Activated naive CD4-positive, alpha-beta T cell (primary cell): ENCODE measurements around the gene MEAF6.
"Not testable (repeated sequence)": the region's sequence is repeated elsewhere in the genome, so short reads cannot be mapped to it uniquely, and the experiment has no call there.

Experiments
- DNase-seq, 4 experiments: peaks; one replicate each; lab custom pipeline; 2025; lab: John Stamatoyannopoulos, UW

Gene MEAF6

DNA sequence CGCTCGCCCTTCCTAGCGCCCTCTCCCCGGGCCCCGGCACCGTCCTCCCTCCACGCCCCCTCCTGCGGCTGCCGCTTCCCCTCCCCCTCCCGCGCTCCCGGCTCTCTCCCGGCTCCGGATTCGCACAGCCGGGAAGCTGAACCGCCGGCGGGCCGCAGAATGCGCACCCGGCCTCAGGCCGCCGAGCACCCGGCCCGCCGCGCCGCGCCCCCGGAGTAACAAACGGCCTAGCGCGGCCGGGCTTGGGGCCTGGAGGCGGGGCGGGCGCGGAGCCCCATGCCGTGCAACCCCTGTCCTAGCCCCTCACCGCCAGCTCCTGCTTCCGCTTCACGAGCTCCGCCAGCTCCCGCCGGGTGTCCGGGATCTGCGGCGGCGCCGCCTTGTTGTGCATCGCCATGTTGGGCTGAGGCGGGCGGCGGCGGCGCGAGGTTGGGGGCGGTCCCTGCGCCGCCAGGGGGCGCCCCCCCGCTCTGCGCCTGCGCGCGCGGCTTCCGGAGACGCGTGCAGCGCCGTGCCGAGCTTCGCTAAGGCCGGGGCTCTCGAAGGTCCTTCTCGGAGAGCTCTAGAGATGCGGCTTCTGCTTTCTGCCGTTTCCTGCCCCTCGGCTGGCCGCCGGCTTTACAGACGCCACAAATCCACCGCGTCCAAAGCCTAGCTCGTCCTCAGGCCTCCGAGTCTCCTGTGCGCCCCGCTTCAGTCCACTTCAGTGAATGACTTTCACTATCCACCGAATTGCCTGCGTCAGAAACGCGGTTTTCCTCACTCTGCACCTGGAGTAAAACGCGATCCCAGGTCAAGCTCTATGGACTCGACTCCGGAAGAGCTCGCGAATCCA is at the start of gene MEAF6:
Gene MEAF6 (minus strand): TSS at position 417 of the 835 bp plus-strand sequence. CDS start 20 bp downstream, at position 397.
- peak; percentile 56 to 80 (median 66) for DNase-seq

DNA sequence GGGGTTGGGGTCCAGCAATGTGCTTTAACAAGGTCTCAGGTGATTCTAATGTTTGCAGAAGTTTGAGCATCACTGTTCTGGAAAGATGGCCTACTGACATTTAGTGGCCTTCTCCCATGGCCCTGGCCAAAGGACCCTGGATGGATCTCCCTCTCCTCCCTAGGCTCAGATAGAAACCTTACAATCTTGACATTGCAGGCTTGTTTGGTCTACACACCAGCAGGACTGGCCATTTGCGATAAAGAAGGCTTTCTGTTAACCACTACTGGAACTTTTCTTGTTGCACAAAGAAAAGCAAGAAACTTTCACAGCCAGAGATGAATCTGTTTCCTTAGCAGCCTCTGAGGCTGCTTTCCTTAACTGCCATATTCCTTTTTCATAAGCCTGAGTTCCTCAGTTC is 48.4 kb upstream of the MEAF6 start:
- DNase-seq = no peak

DNA sequence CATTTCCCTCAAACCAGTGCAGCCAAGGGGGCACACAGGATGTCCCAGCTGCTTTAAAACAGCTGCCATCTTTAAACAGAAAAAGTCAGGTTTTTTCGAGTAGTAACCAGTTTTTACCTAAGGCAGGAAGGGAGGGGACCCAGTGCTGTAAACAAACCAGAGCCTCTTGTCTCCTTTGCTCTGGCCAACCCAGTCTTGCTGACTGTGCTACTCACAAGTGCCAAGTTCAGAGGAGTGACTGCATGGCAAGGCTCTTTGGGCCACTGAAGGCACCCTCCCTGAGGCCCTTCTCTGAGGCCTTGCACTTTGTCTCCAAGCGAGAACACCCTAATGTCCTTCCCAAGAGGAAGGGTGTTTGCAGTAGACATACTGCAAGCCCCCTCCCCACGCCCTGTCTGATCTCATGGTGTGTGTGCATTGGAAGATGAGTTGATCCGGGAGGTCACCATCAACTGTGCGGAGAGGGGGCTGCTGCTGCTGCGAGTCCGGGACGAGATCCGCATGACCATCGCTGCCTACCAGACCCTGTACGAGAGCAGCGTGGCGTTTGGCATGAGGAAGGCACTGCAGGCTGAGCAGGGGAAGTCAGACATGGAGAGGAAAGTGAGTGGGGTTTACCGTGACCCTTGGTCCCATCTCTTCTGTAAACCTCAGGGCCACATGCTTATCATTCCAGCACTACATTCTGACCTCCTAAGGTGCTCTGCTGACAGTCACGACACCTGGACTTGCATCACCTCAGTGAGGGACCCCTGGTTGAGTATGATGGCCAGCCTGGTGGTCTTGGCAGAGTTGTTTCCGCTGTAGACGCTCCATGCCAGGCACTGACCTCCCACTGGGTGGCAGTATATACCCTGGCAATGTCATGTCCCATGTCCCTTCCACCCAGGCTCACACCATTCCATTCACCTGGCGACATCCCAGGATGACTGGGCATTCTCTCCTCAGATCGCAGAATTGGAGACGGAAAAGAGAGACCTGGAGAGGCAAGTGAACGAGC is 46.9 kb upstream of the MEAF6 start:
- DNase-seq = no peak

DNA sequence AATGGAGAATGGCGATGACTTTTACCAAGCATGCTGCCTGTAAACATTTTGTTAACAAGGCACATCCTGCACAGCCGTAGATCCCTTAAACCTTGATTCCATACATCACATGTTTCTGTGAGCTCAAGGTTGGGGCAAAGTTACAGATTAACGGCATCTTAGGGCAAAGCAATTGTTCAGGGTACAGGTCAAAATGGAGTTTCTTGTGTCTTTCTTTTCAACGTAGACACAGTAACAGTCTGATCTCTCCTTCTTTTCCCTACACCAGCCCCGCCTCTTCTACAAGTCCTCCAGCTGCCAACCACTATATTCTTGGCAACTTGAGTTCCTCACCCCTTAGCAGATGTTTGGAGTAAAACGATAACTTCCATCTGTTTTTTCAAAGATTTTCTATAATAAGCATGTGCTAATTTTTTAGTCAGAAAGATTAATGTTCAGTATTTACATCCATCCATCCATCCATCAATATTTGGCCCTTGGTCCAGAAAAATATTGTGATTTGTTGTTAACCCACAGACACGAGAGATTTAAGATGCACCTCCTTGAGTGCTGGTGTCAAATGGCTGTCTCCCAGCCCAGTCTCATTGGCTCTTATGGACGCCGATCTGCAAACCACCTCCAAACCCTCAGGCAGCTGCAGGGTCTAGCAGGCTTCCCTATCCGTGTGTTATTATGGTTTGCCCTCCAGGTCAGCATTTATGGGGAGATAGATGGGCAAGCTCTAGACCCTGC is 46.0 kb upstream of the MEAF6 start:
- DNase-seq = no peak

DNA sequence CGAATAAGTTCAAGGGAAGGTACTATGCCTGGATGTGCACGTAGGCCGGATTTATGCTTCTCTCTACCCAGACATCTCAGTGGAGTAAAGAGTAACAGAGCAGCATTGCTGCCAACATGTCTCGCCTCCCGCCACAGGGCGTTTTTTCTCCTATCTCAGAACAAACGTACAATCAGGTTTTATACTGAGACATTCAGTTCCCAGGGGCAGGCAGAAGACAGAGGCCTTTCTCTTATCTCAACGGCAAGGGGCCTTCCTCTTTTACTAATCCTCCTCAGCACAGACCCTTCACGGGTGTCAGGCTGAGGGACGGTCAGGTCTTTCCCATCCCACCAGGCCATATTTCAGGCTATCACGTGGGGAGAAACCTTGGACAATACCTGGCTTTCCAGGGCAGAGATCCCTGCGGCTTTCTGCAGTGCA is 45.4 kb upstream of the MEAF6 start:
- DNase-seq = not testable (repeated sequence)

DNA sequence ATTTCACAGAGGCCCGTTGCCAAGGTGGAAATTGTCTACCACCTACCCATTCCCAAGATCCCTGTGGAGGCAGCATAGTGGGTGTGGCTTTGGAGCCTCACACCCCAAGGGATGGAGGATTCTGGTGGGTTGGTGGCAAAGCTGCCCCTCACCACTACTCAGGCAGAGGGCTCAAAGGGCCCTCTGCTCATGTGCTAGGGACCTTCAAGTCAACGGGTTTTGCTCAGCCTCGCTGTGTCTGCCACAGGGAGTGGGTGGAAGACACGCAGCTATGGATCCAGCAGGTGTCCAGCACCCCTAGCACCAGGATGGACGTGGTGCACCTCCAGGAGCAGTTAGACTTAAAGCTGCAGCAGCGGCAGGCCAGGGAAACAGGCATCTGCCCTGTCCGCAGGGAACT is 44.5 kb upstream of the MEAF6 start:
- no peak for DNase-seq

DNA sequence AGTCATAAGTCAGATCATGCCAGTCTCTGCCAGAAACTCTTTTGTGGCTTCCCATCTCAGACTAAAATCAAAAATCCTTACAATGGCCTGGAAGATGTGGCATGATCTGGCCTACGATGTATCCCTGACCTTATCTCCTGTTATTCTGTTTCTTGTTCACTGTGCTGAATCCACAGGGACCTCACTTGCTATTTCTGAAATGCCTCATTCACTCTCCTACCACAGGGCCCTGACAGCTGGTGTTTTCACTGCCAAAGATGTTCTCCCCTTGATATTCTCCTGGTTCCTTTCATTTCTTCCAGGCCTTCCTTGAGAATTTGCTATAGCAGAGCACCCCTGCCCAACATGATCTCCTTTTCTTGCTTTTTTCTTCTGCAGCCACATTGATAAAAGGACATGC is 43.8 kb upstream of the MEAF6 start:
- DNase-seq = no peak

DNA sequence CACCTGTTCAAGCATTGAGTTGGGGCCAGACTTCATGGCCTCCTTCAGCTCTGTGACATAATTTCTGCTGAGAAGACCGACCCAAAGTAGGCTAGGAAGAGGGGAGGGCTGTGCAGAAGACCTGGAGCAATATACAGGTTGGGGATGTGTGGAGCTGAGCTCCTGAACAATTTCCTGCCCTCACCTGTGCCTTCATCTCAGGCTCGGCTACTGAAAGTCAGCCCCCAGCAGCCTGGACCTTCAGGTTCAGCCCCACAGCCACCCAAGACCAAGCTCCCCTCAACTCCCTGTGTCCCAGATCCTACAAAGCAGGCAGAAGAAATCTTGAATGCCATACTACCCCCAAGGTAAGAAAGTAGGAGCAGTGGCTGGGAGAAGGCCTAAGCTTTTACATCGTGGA is 42.8 kb upstream of the MEAF6 start:
- DNase-seq = no peak

DNA sequence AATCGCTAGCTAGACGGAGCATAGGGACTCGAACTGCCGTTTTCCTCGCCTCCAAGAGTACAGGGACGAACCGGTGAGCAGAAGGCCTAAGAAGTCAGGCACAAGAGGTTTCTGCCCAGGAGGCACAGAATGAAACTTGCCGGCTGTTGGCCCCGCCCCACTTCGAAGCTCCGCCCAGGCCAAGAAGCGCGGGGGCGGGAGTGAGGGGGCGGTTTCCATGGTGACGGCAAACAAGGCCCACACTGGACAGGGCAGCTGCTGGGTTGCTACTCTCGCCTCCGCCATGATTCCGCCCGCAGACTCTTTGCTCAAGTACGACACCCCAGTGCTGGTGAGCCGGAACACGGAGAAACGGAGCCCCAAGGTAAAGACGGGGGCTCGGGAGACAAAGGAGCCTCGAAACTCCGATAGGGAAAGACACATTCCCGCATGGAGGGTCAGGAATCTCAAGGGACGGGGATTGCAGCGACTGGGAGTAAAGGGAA is 42.2 kb upstream of the MEAF6 start, which contains the start of gene DNALI1:
Gene DNALI1 (plus strand): TSS at position 229 of the 485 bp plus-strand sequence. CDS start 55 bp downstream, at position 284.
- no peak for DNase-seq

DNA sequence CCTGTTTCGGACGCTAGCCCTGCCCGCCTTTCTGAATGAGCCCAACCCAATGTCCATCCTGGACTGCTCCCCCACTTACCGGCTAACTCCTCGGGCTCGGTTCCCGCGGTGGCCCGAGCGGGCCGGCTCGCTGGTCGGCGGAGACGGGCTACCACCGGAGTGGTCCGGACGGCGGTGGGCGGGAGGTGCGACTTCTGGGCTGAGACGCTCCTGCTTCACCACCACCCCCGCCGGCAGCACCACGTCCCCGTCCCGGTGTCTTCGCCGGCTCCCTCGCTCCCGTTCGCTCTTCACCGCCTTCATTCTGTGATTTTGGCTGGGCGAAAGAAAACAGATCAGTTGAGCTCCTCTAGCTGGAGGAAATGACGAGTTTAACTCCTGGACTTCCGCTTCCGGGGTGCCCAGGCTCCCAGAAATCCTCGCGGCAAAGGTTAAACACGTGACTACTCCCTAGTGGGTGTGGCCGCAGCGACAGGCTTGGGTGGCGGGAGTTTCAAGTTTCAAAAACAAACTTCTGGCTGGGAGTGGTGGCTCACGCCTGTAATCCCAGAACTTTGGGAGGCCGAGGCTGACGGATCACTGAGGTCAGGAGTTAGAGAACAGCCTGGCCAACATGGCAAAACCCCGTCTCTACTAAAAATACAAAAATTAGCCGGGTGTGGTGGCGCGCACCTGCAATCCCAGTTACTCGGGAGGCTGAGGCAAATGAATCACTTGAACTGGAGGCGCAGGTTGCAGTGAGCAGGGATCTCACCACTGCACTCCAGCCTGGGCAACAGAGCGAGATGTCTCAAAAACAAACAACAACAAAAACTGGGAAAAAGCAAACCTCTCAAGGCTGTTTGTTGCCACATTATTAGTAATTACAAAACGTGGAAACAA is 39.6 kb upstream of the MEAF6 start, which contains the start of gene SNIP1:
Gene SNIP1 (minus strand): TSS at position 367 of the 882 bp plus-strand sequence. CDS start 64 bp downstream, at position 303.
- DNase-seq = peak; percentile 60 to 83 (median 76)

DNA sequence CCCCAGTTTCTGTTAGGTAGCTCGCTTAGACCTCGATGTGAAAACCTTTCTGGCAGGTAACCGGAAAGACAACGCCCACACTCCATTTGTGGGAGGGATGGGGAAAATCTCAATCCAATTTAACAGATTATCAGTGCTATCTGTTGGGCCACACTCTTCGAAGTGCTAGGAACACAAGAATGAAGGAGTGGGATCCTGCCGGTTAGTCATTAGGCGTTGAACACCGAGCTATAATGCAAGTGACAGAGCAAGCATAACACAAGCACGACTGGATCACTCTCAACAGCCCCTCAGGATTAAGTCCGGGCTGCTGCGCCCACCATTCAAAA is 39.0 kb upstream of the MEAF6 start:
- no peak for DNase-seq

DNA sequence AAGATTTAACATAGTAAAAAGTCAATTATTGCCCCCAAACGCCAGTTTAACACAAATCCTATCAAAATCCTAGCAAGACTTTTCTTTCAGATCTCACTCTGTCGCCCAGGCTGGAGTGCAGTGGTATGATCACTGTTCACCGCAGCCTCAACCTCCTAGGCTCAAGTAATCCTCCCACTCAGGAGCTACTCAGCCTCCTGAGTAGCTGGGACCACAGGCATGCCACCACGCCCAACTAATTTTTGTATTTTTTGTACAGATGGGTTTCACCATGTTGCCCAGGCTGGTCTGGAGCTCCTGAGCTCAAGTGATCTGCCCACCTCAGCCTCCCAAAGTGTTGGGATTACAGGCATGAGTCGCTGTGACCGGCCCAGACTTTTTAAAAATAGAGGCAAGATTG is 34.8 kb upstream of the MEAF6 start:
- no peak for DNase-seq

DNA sequence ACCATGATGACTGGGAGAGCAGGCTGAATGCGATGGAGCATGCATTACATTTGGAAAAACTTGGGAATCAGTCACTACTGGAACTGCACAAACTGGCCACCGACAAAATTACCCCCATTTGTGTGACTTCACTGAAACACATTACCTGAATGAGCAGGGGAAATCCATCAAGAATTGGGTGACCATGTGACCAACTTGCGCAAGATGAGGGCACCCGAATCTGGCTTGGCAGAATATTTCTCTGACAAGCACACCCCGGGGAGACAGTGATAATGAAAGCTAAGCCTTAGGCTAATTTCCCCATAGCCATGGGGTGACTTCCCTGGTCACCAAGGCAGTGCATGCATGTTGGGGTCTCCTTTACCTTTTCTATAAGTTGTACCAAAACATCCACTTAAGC is 30.5 kb upstream of the MEAF6 start:
- no peak for DNase-seq

DNA sequence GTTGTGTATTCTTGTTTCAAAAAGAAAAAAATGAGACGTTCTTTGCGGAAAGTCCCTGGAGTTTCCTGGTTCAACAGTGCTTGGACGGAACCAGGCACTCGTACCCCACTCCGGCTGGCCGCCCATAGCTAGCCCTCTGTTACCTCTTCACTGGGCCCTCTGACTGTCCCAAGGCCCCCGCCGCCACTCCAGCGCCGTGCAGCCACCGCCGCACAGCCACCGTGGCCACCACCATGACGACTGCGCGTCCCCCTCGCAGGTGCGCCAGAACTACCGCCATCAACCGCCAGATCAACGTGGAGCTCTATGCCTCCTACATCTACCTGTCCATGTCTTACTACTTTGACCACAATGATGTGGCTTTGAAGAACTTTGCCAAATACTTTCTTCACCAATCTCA is 30.0 kb upstream of the MEAF6 start:
- DNase-seq = no peak

DNA sequence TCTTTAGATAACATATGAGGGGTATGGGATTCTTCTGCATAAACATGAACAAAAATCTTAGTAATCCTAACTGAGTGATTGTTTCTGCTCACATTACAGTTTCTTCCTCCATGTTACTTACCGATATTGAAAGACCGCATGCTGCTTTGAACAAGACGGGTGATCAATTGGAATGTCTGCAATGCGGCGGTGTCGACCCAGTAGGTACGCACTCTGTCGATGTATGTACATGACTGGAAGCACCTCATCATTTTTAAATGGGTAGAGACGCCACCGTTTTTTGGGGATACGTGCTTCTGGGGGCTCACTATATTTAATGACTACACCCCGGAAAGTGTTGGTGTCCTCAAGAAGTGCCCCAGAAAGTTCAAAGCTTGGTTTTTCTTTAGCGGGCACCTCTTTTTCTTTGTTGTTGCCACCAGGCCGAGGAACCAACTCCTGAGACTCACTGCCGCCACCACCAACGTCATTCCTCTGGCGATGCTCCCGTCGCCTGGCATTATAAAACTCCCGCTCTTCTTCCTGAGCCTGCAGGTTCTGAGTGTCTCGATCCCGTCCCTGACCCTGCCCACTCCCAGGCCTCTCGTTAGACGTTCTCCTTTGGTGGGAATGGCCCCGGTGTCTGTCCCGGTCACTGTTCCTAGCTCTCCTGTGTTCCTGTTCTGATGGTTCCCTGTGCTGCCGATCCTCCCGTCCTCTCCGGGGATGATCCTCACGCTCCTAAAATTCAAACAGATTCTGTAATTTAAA is 25.6 kb upstream of the MEAF6 start:
- no peak for DNase-seq

DNA sequence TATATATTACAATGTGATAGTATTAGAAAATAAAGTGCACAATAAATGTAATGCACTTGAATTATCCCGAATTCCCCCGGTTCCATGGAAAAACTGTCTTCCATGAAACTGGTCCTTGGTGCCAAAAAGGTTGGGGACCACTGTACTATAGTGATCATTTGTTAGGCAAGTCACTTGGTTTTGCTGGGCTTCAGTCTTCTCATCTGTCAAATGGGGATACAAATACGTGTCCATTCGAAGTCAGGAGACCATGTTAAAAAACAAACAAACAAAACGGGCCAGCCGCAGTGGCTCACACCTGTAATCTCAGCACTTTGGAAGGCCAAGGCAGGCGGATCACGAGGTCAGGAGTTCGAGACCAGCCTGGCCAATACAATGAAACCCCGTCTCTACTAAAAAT is 24.6 kb upstream of the MEAF6 start:
- DNase-seq = not testable (repeated sequence)

DNA sequence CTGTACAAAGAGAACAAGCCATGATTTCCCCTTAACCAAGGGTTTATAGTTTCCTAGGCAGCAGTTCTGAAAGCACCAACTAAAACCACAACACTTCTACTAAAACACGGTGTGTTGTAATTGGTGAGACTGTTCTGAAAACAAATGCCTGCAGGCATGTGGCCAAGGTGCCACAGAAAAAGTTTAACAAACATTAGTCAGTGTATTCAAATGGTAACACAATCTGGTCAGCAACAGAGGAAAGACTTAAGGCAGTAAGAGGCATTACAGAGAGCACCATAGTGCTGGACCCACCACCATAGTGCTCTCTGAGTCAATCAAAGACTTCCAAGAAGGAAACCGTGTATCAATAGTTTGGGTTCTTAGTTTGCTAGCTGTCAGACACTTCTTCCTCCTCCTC is 22.8 kb upstream of the MEAF6 start:
- no peak for DNase-seq

DNA sequence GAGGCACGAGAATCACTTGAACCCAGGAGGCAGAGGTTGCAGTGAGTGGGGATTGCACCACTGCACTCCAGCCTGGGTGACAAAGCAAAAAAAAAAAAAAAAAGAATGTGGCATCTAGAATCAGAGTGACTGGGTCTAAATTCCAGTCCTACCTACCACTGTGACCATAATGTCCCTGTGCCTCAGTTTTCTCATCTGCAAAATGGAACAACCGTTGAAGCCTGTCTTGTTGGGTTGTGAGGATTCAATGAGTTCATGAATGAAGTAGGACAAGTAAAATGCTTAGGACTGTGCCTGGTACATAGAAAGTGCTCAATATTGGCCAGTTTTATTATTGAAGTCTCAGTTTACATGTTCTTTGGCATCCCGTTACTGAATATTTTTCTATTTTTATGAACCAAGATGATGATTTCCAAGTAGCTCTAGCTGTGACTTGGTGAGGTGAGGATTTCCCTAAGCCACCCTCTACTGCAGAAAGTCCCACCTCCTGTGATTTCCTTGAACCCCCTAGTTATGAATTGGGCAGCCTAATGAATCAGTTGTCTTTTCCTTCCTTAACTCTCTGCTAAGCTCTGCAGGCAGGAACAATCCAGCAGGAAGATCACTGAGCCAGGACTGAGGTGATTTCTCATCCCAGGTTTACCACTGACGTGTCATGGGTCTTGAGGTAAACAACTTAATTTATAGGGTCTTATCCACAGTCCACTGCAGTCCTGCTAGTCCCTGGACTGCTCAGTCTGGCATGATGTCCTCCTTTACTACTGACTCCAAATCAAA is 18.9 kb upstream of the MEAF6 start:
- DNase-seq = no peak
